ENCODE results near the gene NNMT.

The NNMT gene

GRCh38 chr11:114270531-114271270 is 25.5 kb upstream of the NNMT start:
- no peak overlapping the region for H3K27ac ChIP-seq
- no peak for DNase-seq (ENCODE audit: low read depth, low spot score)
- TF ChIP-seq POLR2AphosphoS5 (IDR thresholded peaks at IDR 0.05; ENCODE audit: borderline replicate concordance, low read depth, low read length) (no peak), EZH2 (IDR thresholded peaks at IDR 0.05) (no peak), FOXP2 (optimal IDR thresholded peaks at IDR 0.05; ENCODE audit: control extremely low read depth, extremely low read length, insufficient read depth) (no peak)
- H3K4me3 ChIP-seq, result no peak overlapping the region
- H3K9ac ChIP-seq (ENCODE audit: insufficient read length), result no peak overlapping the region
- no peaks in the 10 kb centered on the region for H3K36me3 ChIP-seq (ENCODE audit: insufficient read depth, low read length)
- no peaks in the 10 kb centered on the region for H3K9me3 ChIP-seq (ENCODE audit: low read depth, low read length)

GRCh38 chr11:114271316-114271715 is 24.9 kb upstream of the NNMT start:
- Histone ChIP-seq H3K9ac (ENCODE audit: insufficient read length) (no peak overlapping the region), H3K4me3 (no peak overlapping the region), H3K9me3 (ENCODE audit: low read depth, low read length) (no peaks in the 10 kb centered on the region), H3K36me3 (ENCODE audit: insufficient read depth, low read length) (no peaks in the 10 kb centered on the region), H3K27ac (no peak overlapping the region)
- no peak for DNase-seq (ENCODE audit: low read depth, low spot score)
- no peak for TF ChIP-seq POLR2AphosphoS5 (IDR thresholded peaks at IDR 0.05; ENCODE audit: borderline replicate concordance, low read depth, low read length)
- no peak for TF ChIP-seq FOXP2 (optimal IDR thresholded peaks at IDR 0.05; ENCODE audit: control extremely low read depth, extremely low read length, insufficient read depth)
- TF ChIP-seq EZH2 (IDR thresholded peaks at IDR 0.05), result no peak

GRCh38 chr11:114272311-114272710 is 23.9 kb upstream of the NNMT start:
- H3K27ac ChIP-seq, result no peak overlapping the region
- no peak for DNase-seq (ENCODE audit: low read depth, low spot score)
- no peak overlapping the region for H3K4me3 ChIP-seq
- no peaks in the 10 kb centered on the region for H3K9me3 ChIP-seq (ENCODE audit: low read depth, low read length)
- H3K9ac ChIP-seq (ENCODE audit: insufficient read length), result no peak overlapping the region
- no peak for TF ChIP-seq POLR2AphosphoS5 (IDR thresholded peaks at IDR 0.05; ENCODE audit: borderline replicate concordance, low read depth, low read length)
- no peak for TF ChIP-seq EZH2 (IDR thresholded peaks at IDR 0.05)
- TF ChIP-seq FOXP2 (optimal IDR thresholded peaks at IDR 0.05; ENCODE audit: control extremely low read depth, extremely low read length, insufficient read depth), result no peak
- no peaks in the 10 kb centered on the region for H3K36me3 ChIP-seq (ENCODE audit: insufficient read depth, low read length)

DNA sequence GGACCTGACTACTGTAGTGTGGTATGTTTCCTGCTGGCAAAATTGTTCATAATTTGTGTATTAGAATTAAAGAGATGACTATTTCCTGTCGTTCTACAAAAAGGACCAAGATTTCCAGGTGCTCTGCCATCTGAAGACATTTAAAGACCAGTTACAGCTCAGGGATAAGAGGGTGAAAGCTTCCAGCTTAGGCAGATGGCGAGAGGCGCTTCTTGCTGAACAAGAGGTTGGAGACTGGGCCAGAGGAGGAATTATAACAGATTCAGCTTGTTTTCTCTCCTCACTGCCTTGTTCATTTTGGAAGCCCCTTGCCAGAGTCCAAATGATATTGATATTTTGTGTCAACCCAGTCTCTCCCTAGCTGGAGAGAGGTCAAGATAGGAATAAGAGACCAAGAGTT is 23.1 kb upstream of the NNMT start:
- TF ChIP-seq EZH2 (IDR thresholded peaks at IDR 0.05), result no peak
- TF ChIP-seq FOXP2 (optimal IDR thresholded peaks at IDR 0.05; ENCODE audit: control extremely low read depth, extremely low read length, insufficient read depth), result no peak
- TF ChIP-seq POLR2AphosphoS5 (IDR thresholded peaks at IDR 0.05; ENCODE audit: borderline replicate concordance, low read depth, low read length), result no peak
- H3K4me3 ChIP-seq, result no peak overlapping the region
- H3K27ac ChIP-seq, result no peak overlapping the region
- no peak for DNase-seq (ENCODE audit: low read depth, low spot score)
- no peaks in the 10 kb centered on the region for H3K9me3 ChIP-seq (ENCODE audit: low read depth, low read length)
- H3K36me3 ChIP-seq (ENCODE audit: insufficient read depth, low read length), result no peaks in the 10 kb centered on the region
- no peak overlapping the region for H3K9ac ChIP-seq (ENCODE audit: insufficient read length)

DNA sequence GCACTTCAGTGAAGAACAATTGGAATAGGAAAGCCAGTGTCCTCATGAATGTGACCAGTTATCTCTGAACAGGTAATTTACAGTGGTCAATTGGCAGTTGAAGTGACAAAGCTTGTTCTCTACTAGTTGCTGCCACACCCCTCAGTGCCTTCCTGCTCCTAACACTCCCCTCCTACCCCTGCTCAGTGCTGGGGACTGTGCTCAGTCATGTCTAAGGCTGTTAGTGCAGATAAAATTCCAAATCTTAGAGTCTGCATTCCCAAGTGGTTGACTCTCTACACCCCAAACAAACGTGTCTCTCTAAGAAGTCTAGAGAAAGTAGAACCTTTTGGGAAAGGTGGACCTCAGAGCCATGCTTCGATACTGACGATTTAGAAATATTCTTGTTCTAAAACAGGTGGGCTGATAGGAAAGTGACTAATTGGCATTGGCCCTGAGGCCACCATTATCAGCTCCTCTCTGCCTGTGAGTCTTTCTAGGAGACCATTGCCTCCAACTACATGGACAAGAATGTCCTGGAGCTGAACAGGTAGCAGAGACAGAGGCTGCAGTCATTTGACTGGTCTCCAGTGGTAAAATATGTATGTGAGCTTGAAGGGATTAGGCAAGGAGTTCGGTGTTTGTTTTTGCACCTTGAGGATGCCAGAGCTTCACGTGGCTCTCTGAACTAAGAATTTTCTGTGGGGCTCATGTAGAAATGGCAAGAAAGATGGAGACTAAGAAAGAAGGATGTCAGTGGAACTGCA is 22.1 kb upstream of the NNMT start:
- TF ChIP-seq EZH2 (IDR thresholded peaks at IDR 0.05), result no peak
- TF ChIP-seq POLR2AphosphoS5 (IDR thresholded peaks at IDR 0.05; ENCODE audit: borderline replicate concordance, low read depth, low read length), result no peak
- no peak for TF ChIP-seq FOXP2 (optimal IDR thresholded peaks at IDR 0.05; ENCODE audit: control extremely low read depth, extremely low read length, insufficient read depth)
- H3K9me3 ChIP-seq (ENCODE audit: low read depth, low read length), result no peaks in the 10 kb centered on the region
- no peaks in the 10 kb centered on the region for H3K36me3 ChIP-seq (ENCODE audit: insufficient read depth, low read length)
- no peak overlapping the region for H3K4me3 ChIP-seq
- no peak overlapping the region for H3K9ac ChIP-seq (ENCODE audit: insufficient read length)
- no peak overlapping the region for H3K27ac ChIP-seq
- no peak for DNase-seq (ENCODE audit: low read depth, low spot score)

DNA sequence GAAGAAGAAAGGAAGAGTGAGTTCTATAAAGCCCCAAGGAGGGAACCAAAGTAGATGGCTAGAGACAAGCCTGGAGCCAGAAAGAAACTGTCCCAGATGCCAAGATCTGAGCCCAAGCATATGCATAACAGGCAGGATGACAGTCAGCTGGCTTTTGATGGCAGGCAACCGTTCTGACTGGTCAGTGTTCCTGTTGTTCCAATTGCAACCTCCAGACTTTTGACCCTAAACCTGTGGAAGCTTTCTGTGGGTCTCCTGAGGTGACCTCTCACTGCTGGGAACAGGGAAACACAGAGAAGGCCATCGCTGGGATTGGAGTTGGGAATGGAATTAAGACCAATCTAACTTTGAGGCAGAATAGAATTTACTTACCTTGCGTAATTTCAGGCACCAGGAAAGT is 21.6 kb upstream of the NNMT start:
- Histone ChIP-seq H3K27ac (no peak overlapping the region), H3K4me3 (no peak overlapping the region), H3K9me3 (ENCODE audit: low read depth, low read length) (no peaks in the 10 kb centered on the region), H3K9ac (ENCODE audit: insufficient read length) (no peak overlapping the region), H3K36me3 (ENCODE audit: insufficient read depth, low read length) (no peaks in the 10 kb centered on the region)
- no peak for TF ChIP-seq EZH2 (IDR thresholded peaks at IDR 0.05)
- TF ChIP-seq POLR2AphosphoS5 (IDR thresholded peaks at IDR 0.05; ENCODE audit: borderline replicate concordance, low read depth, low read length), result no peak
- no peak for TF ChIP-seq FOXP2 (optimal IDR thresholded peaks at IDR 0.05; ENCODE audit: control extremely low read depth, extremely low read length, insufficient read depth)
- DNase-seq (ENCODE audit: low read depth, low spot score), result no peak

DNA sequence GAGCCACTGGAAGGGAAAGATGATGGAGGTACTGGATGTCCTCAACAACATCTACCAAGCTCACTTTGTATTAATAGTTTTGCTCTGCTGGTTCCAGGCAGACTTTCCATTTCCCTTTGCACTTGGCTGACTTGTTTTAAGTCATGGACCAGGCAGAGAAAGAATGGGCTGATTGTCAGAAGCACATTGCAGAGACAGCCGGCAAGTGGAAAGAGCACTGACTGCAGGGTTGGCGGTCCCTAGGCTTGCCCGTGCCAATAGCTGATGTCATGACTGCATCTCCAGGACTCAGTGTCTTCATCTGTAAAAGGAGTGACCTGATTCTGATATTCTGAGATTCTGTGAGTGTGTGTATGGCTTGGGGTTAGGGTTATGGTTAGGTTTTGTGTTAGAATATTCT is 20.9 kb upstream of the NNMT start:
- no peak for DNase-seq (ENCODE audit: low read depth, low spot score)

GRCh38 chr11:114276077-114276476 is 20.1 kb upstream of the NNMT start:
- Histone ChIP-seq H3K36me3 (ENCODE audit: insufficient read depth, low read length) (no peaks in the 10 kb centered on the region), H3K9ac (ENCODE audit: insufficient read length) (no peak overlapping the region), H3K4me3 (no peak overlapping the region), H3K9me3 (ENCODE audit: low read depth, low read length) (no peaks in the 10 kb centered on the region), H3K27ac (no peak overlapping the region)
- TF ChIP-seq POLR2AphosphoS5 (IDR thresholded peaks at IDR 0.05; ENCODE audit: borderline replicate concordance, low read depth, low read length) (no peak), FOXP2 (optimal IDR thresholded peaks at IDR 0.05; ENCODE audit: control extremely low read depth, extremely low read length, insufficient read depth) (no peak), EZH2 (IDR thresholded peaks at IDR 0.05) (no peak)
- no peak for DNase-seq (ENCODE audit: low read depth, low spot score)

More for the DNA sequence above, 20.9 kb upstream of the NNMT start:
- Histone ChIP-seq H3K4me3 (no peak overlapping the region), H3K9me3 (ENCODE audit: low read depth, low read length) (no peaks in the 10 kb centered on the region), H3K9ac (ENCODE audit: insufficient read length) (no peak overlapping the region), H3K27ac (no peak overlapping the region), H3K36me3 (ENCODE audit: insufficient read depth, low read length) (no peaks in the 10 kb centered on the region)
- TF ChIP-seq EZH2 (IDR thresholded peaks at IDR 0.05), result no peak

Measured in SK-N-MC (cell line).